ENCODE measurements around the gene NEK9.
"Not testable (repeated sequence)": the region's sequence is repeated elsewhere in the genome, so short reads cannot be mapped to it uniquely, and the experiment has no call there.

The NEK9 gene
- total RNA-seq, result 142 to 150 reads per million in 2 donors

GRCh38 chr14:75126679-75127473 lies at the start of gene NEK9:
TSS of gene NEK9 (minus strand) at chr14:75127048. CDS start at chr14:75126921, 127 bp downstream.
- DNase-seq, result peak; percentile 65

- peak; percentile 83 for DNase-seq
Measured at GRCh38 chr14:75176142-75176820, 49.4 kb upstream of the NEK9 start, which contains the start of gene TMED10. TSS of gene TMED10 (minus strand) at chr14:75176612. CDS start at chr14:75176579, 33 bp downstream.

GRCh38 chr14:75175677-75176141 lies 48.9 kb upstream of the NEK9 start:
- no peak for DNase-seq

- no peak for DNase-seq
Measured at GRCh38 chr14:75174066-75174465, 47.2 kb upstream of the NEK9 start.

GRCh38 chr14:75170772-75171171 lies 43.9 kb upstream of the NEK9 start:
- DNase-seq, result no peak

- no peak for DNase-seq
Measured at GRCh38 chr14:75168586-75169335, 41.9 kb upstream of the NEK9 start.

GRCh38 chr14:75167325-75167724 lies 40.5 kb upstream of the NEK9 start:
- DNase-seq, result no peak

- no peak for DNase-seq
Measured at GRCh38 chr14:75165586-75166391, 38.9 kb upstream of the NEK9 start.

- no peak for DNase-seq
Measured at GRCh38 chr14:75164809-75165208, 38.0 kb upstream of the NEK9 start.

- no peak for DNase-seq
Measured at GRCh38 chr14:75163677-75164076, 36.8 kb upstream of the NEK9 start.

GRCh38 chr14:75162631-75163030 lies 35.8 kb upstream of the NEK9 start:
- DNase-seq, result no peak

- no peak for DNase-seq
Measured at GRCh38 chr14:75158843-75159614, 32.2 kb upstream of the NEK9 start.

- no peak for DNase-seq
Measured at GRCh38 chr14:75156901-75157300, 30.1 kb upstream of the NEK9 start.

GRCh38 chr14:75156111-75156510 lies 29.3 kb upstream of the NEK9 start:
- no peak for DNase-seq

GRCh38 chr14:75155169-75155568 lies 28.3 kb upstream of the NEK9 start:
- DNase-seq, result no peak

GRCh38 chr14:75153295-75153694 lies 26.4 kb upstream of the NEK9 start:
- DNase-seq, result no peak

GRCh38 chr14:75151851-75152250 lies 25.0 kb upstream of the NEK9 start:
- no peak for DNase-seq

GRCh38 chr14:75150637-75151036 lies 23.8 kb upstream of the NEK9 start:
- DNase-seq, result not testable (repeated sequence)

- DNase-seq, result no peak
Measured at GRCh38 chr14:75150150-75150549, 23.3 kb upstream of the NEK9 start.

GRCh38 chr14:75147423-75148071 lies 20.7 kb upstream of the NEK9 start:
- no peak for DNase-seq

GRCh38 chr14:75144944-75145343 lies 18.1 kb upstream of the NEK9 start:
- DNase-seq, result no peak

Measured in activated gamma-delta T cell (primary cell).